ENCODE data around the gene TSSK3. TPM values are rescaled to one million over a fixed set of nuclear protein-coding genes. Genes with fewer than 3 reads are reported as not detected.

The TSSK3 gene, protein sequence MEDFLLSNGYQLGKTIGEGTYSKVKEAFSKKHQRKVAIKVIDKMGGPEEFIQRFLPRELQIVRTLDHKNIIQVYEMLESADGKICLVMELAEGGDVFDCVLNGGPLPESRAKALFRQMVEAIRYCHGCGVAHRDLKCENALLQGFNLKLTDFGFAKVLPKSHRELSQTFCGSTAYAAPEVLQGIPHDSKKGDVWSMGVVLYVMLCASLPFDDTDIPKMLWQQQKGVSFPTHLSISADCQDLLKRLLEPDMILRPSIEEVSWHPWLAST
- total RNA-seq (2014; rRNA removed; shearing (Covaris generic)) = 1.9 TPM in 1 of 2 replicates, not detected in the other

GRCh38 chr1:32362474-32363313, at the start of gene TSSK3, which contains the start of gene FAM229A:
Gene TSSK3, plus strand, starts transcription at chr1:32362539. Its CDS starts 163 bp downstream, at chr1:32362702.
Gene FAM229A, minus strand, starts transcription at chr1:32362485. Its CDS starts 394 bp downstream, at chr1:32362091.
- DNase-seq (ENCODE audit: low read depth) = no peak

GRCh38 chr1:32316903-32317277, 45.4 kb upstream of the TSSK3 start:
- no peak for DNase-seq (ENCODE audit: low read depth)

DNA sequence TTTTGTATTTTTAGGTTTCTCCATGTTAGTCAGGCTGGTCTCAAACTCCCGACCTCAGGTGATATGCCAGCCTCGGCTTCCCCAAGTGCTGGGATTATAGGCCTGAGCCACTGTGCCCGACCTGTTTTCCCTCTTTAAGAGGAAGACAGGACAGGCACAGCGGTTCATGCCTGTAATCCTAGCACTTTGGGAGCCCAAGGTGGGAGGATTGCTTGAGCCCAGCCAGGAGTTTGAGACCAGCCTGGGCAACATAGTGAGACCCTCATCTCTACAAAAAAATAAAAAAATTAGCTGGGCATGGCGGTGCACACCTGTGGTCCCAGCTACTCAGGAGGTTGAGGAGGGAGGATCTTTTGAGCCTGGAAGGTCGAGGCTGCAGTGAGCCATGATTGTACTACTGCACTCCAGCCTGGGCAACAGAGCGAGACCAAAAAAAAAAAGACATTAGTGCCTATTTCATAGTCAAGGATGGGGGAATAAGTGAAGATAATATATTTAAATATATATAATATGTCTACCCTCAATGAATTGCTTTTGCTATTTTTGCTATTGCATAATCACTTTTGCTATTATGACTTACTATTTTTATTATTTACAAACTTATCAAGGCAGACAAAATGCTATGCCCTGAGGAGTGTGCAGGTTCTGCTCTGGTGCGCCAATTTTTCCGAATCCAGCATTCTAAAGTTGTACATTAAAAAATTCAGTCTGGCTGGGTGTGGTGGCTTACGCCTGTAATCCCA, 44.0 kb upstream of the TSSK3 start:
- DNase-seq (ENCODE audit: low read depth) = no peak

DNA sequence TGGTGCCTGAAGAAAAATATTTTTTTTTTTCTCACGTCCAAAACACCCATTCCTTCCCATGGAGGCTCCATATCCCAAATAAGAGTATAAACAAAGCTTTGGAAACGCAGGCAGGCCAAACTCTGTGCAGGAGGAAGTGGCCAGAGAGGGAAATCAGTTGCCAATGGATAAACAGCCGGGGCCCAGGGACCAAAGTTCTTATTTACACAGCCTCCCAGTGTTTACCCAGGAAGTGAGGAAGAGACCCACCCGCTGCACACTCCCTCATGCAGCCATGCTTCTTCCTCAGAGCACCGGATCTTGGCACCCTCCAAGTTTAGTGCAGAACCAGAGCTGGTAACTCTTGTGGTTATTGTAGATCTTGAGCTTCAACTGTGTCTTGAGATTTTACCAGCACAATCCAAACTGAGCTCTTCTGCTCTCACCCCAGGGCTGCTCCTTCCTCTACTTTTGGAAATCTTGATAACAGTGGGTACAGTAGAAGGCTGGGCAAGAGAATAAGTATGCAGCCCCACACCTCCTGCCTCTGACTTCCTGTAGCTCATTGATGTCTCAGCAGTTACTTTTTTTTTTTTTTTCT, 40.5 kb upstream of the TSSK3 start:
- peak; percentile 48 for DNase-seq (ENCODE audit: low read depth)

DNA sequence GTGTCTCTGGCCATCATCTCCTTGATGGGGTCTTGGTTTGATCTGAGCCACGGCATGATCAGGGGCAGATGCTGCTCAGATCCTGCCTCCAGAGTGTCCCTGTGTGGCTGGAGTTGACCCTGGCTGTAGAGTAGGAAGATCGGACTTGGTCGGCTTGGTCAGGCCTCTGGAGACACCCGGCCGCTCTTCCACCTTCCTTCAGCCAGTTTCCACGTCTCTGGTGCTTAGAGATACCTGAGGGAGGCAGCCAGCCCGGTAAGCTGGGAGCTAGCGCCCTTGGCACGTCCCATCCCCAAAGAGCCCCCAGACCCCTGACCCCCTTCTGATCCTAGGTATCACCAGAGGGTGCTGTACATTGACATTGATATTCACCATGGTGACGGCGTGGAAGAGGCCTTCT, 35.1 kb upstream of the TSSK3 start:
- no peak for DNase-seq (ENCODE audit: low read depth)

DNA sequence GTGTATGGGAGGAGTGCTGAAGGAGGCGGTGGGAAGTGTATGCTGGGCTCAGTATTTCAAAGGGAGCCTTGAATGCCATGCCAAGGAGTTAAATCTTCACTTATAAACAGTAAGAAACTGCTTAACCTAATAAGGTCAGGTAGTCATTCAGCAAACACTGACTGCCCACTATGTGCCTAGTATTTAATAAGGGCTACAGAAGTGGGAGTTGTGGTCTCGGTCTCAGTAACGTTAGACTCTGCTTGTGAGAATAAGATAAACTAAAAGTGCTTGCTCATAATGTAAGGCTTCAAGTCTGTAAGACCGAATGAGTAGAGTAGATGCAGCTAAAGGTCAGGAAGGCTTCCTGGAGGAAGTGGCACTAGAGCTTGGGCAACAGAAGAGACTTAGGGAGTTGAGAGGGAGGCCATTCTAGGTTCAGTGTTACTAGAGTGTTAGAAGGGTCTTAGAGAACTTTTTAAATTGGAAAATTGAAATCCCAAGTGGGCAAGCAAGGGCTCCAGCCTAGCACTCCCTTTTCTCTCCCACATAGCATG, 32.3 kb upstream of the TSSK3 start:
- DNase-seq (ENCODE audit: low read depth) = no peak

GRCh38 chr1:32330558-32331151, 31.7 kb upstream of the TSSK3 start:
- no peak for DNase-seq (ENCODE audit: low read depth)

GRCh38 chr1:32331549-32331948, 30.8 kb upstream of the TSSK3 start:
- no peak for DNase-seq (ENCODE audit: low read depth)

DNA sequence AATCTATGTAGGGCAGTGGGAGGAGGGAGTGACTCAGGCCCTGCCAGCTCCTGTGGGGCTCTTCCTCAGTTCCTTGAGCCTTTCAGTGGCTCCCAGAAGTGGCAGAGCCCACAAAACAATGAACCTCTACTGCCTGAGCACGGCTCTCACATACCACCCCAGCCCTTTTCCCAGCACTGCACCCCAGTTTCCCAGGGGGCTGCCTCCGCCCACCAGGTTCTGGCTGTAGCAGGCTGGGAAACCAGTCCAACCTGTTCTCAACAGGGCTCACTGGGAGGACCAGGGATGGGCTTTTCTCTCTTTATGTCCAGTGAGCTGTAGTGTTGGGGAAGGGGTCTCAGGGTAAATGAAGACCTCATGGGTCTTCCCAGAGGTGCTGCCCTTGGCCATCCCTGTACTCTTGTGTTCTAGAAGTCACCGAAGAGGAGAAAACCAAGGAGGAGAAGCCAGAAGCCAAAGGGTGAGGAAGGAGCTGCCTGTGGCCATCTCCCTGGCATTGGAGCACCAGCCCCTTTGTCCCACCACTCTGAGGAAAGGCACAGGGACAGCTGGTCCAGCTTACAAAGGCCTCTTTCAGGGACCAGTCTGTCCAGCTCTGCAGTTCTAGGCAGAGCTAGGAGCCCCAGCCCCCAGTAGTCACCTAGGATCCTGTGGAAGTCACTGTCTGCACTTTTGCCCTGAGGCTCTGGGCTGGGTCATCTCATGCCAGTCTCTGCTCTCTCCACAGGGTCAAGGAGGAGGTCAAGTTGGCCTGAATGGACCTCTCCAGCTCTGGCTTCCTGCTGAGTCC, 29.9 kb upstream of the TSSK3 start:
- no peak for DNase-seq (ENCODE audit: low read depth)

DNA sequence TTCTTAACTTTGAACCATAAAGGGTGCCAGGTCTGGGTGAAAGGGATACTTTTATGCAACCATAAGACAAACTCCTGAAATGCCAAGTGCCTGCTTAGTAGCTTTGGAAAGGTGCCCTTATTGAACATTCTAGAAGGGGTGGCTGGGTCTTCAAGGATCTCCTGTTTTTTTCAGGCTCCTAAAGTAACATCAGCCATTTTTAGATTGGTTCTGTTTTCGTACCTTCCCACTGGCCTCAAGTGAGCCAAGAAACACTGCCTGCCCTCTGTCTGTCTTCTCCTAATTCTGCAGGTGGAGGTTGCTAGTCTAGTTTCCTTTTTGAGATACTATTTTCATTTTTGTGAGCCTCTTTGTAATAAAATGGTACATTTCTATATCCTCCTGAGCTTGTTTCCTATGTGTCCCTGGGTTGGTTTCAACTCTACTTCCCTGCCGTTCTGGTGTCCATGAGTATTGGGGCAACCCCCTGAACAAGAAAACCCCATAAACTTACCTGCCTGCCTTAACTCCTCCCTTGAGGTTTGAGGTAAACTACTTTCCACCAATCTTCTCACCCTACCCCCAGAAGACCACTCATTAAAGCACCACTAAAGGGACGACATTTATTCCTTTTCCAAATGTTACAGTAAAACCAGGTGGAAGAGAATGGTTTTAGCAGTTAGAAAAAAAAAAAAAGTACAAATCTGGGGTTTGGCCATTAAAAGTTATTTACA, 28.9 kb upstream of the TSSK3 start:
- no peak for DNase-seq (ENCODE audit: low read depth)

- no peak for DNase-seq (ENCODE audit: low read depth)
These were observed 28.0 kb upstream of the TSSK3 start for GRCh38 chr1:32334274-32334861.

DNA sequence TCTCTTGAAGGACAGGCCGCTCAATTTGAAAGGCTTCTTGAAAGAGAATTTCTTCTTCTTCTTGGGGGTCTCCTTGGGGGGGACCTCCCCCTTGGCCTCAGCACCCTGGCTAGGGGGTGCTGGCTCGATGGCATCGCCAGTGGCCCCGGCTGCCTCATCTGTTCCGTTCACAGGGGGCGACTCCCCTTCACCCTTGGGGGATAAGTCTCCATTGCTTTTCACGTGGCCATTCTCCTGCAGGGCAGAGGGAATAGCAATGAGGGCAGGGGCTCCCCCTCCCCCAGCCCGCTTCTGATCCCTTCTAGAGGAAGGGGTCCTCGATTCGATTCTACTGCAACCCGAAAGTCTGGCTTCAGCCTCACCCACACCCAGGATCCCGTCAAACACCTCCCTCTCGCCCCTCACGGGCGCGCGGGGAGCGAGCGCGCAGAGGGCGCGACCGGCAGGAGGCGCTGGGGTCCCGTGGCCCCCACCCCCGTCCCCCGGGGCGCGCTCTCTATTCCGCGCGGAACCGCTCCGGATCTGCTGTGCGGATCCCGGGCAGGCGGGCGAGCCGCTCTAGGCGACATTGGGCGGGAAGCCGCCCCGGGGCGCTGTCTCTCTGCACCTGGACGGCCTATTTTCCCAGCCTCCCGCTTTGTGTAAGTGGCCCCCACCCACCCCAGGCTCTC, 27.3 kb upstream of the TSSK3 start:
- peak; percentile 60 for DNase-seq (ENCODE audit: low read depth)

DNA sequence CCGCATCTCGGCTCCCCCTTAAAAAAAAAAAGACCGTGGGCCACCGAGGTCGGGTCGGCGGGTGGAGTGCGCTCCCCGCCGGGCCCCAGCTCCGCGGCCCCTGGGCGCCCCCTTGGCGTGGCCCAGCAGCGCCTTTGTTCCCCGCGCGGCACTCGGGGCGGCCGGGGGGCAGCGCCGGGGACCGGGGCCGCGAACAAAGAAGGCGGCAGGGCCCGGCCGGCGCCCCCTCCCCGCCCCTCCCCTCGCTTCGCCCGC, 26.9 kb upstream of the TSSK3 start:
- no peak for DNase-seq (ENCODE audit: low read depth)

- DNase-seq (ENCODE audit: low read depth) = peak; percentile 82
These were observed 26.3 kb upstream of the TSSK3 start, which contains the start of gene MARCKSL1 for GRCh38 chr1:32335790-32336590. Gene MARCKSL1, minus strand, starts transcription at chr1:32336233. Its CDS starts 200 bp downstream, at chr1:32336033.

- DNase-seq (ENCODE audit: low read depth) = no peak
These were observed 25.8 kb upstream of the TSSK3 start for GRCh38 chr1:32336591-32336932.

DNA sequence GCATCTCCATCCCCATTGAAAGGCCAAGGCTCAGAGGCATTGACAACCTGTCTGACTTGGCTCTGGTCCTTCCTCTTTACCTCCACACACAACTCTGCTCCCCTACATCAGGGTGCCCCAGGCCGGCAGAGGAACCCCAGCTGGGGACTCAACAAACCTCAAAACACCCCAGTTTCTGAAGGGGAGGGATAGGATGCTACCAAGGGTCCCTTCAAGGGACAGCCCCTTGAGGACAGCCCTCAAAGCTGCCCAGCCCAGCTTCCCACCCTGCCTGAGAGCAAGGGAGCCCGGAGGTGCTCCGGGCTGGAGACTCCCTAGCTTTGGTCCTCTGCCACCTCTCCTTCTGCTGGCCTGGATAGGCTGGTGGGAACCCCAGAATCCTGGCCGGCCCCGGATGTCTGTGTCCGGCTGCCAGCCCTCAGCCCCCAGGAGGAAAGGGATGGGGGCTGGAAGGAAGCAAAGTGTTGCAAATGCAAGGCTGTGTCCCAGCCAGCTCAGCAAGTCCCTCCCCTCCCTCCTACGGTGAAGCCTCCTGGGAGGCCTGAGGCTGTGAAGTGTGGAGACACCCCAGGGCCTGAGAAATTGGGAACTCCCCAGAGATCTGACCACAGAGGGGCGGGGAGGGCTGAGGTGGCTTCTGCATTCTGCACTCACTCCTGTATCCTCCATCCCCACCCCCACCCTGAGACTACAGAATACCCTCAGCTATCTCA, 25.2 kb upstream of the TSSK3 start:
- DNase-seq (ENCODE audit: low read depth) = peak; percentile 78

DNA sequence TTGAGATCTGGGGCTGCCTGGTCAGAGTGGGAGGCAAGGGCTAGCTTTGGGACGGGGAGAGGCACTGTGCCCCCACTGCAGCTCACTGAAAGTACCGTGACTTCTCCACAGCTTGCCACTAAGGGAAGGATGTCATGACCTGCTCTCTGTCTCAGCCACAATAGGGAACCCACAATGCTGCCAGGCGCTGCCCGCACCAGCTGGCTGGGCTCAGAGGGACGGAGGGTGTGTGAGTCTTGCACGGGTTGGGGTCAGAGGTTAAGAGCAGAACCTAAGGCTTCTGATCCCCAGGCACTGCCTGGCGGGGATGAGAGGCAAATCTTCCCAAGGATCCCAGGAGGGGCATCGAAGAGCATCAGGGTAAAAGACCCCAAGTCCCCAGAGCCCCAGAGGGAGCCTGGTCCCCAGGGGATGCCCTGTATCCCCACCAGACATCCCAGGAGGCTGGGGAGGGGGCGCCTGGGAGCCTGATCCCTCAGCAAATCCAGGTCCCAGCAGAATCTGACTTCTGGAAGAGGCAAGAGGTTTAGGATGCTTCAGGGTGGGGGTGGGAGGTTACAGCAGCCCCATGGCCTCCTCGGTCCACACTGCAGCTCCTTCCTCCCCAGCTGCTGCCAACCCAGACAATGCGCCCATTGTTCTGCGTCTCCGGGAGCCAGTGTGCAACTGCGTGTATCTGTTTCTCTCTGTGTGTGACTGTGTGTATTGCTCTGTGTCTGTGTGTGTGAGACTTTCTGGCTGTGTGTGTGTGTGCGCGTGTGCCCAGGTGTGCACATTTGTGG, 24.3 kb upstream of the TSSK3 start:
- DNase-seq (ENCODE audit: low read depth) = peak; percentile 62

Measured in Daoy (cell line).